ENCODE measurements around the gene KRT3.

Gene KRT3

DNA sequence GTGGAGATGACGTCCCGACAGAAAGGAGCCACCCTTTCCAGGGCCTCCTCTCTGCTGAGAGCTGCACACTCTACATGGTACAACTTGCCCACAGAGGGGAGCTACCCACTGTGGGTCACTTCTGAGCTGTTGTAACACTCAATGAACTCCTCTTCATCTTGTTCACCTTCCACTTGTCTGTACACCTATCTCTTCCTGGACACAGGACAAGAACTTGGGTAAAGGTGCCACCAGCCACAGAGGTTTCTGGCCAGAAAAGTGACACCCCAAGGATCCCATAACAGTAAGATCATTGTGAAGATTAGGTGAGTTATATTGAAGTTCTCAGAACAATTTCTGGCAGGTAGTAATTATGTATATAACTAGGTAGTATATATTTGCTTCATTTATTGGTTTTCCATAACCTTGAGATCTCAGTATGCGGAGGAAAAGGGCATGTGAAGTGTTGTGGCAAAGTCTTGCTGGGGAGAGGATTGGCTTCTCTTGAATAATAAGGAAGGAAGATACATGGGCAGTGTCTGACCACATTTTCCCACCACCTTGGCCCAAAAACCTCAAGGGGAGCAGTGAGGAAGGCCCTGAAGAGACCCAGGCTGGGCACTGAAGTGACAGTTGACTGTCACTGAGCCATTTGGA lies 53.0 kb downstream of the KRT3 start:
- TF ChIP-seq, protein P1, sequence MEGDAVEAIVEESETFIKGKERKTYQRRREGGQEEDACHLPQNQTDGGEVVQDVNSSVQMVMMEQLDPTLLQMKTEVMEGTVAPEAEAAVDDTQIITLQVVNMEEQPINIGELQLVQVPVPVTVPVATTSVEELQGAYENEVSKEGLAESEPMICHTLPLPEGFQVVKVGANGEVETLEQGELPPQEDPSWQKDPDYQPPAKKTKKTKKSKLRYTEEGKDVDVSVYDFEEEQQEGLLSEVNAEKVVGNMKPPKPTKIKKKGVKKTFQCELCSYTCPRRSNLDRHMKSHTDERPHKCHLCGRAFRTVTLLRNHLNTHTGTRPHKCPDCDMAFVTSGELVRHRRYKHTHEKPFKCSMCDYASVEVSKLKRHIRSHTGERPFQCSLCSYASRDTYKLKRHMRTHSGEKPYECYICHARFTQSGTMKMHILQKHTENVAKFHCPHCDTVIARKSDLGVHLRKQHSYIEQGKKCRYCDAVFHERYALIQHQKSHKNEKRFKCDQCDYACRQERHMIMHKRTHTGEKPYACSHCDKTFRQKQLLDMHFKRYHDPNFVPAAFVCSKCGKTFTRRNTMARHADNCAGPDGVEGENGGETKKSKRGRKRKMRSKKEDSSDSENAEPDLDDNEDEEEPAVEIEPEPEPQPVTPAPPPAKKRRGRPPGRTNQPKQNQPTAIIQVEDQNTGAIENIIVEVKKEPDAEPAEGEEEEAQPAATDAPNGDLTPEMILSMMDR (conservative IDR thresholded peaks at IDR 0.05; ENCODE audit: low read length), result no peak
- DNase-seq (ENCODE audit: low read depth), result no peak

DNA sequence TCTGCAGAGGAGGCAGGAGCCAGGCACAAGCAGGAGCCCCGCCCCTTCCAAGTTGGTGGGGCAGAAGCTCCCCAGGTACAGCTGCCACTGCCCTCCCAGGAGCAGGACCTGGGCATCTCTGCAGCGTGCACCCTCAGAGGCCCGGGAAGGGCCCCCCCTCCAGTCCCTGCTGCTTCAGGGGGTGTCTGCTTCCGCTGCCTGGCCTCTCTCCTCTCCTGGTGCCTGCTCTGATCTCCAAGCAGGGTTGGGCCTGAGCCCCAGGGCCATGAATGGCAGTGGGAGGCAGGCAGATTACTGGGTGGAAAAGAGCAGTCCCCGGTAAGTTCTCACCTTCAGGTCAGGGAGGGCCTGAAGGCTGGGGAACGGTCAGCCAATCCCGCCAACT lies 53.7 kb downstream of the KRT3 start:
- TF ChIP-seq, protein P1 (conservative IDR thresholded peaks at IDR 0.05; ENCODE audit: low read length), result no peak
- no peak for DNase-seq (ENCODE audit: low read depth)
- no peak overlapping the region for H3K4me3 ChIP-seq (ENCODE audit: low read length)

More for the DNA sequence above, 53.0 kb downstream of the KRT3 start:
- no peak overlapping the region for H3K4me3 ChIP-seq (ENCODE audit: low read length)

DNA sequence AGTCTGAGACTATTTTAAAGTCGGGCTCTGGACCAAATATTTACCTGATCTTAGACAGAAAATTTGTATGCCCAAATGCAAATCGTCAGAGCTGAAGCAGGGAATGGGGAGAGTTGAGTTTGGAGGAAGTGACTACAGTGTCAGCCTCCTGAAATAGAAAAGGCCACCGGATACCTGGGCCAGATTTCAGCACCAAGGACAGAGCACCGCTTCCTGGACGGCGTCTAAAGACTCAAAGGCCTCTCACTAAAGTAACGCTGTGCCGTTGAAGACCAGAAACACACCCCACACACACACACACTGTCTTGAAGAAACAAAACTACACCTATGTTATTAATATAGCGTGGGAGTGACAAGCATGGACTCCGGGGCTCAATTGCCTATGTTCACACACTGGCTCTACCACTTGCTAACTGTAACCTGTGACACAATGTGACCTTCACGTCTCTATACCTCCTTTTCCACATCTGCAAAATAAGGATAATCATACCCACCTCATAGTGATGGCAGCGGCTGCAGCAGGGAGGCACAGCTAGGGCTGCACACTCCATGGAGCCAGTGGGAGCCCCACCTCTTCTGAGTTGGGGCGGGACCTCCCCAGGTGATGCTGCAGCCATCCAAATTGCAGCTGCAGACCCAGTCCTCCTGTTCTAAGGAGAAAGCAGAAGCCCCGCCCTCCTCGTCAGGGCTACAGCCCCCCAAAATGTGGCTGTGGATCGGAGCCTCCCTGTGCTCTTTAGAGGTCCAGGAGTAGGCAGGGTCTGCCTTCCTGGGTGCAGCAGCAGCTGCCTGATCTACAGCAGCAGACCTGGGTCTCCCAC lies 54.3 kb downstream of the KRT3 start:
- H3K4me3 ChIP-seq (ENCODE audit: low read length), result no peak overlapping the region
- DNase-seq (ENCODE audit: low read depth), result peak; percentile 30
- TF ChIP-seq, protein P1 (conservative IDR thresholded peaks at IDR 0.05; ENCODE audit: low read length), result no peak

DNA sequence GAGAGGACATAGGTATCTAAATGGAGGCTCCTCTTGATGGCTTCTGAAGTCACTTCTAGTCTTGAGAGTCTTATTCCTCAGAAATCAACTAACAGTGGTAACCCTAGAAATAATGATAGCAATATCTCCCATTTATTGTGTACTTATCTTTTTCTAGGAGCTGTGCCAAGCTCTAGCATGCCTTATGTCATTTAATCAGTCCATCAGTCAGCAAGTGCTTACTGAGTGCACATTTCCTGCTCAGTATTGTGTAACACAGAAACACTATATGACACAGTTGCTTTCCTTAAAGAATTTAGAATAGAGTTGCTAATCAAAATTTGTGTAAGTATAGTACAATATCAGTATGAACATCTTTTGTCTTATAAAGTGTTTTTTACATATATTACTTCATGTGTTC lies 55.3 kb downstream of the KRT3 start:
- H3K4me3 ChIP-seq (ENCODE audit: low read length), result no peak overlapping the region
- TF ChIP-seq, protein P1 (conservative IDR thresholded peaks at IDR 0.05; ENCODE audit: low read length), result no peak
- DNase-seq (ENCODE audit: low read depth), result no peak

DNA sequence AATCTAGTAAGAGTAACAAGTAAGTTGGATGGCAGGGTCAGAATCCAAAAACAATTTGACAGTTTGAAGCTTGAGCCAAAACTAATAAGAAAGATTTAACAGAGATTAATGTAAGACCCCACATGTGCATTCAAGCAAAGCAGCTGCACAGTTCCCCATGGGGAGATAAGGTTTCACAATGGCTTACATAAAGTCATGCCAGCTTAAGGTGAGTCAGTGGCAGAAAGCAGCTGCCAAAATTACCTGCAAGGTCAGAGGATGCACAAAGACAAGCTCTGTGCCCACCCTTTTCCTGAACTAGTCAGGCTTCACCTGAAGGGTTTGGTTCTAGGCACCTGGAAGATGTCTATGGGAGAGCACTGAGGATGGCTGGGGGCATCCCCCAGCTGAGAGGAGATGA lies 56.0 kb downstream of the KRT3 start:
- TF ChIP-seq, protein P1 (conservative IDR thresholded peaks at IDR 0.05; ENCODE audit: low read length), result no peak
- no peak overlapping the region for H3K4me3 ChIP-seq (ENCODE audit: low read length)
- no peak for DNase-seq (ENCODE audit: low read depth)
